Measurements from ENCODE around the gene LYRM1.
"Not testable (repeated sequence)": the region's sequence is repeated elsewhere in the genome, so short reads cannot be mapped to it uniquely, and the experiment has no call there.

Gene LYRM1

GRCh38 chr16:20940871-20941635 lies 40.5 kb downstream of the LYRM1 start:
- no peak for DNase-seq

- DNase-seq: no peak
Measured at GRCh38 chr16:20941636-20941926, 41.0 kb downstream of the LYRM1 start.

GRCh38 chr16:20942256-20942655 lies 41.7 kb downstream of the LYRM1 start:
- DNase-seq: no peak

GRCh38 chr16:20944861-20945574 lies 44.4 kb downstream of the LYRM1 start:
- DNase-seq: peak in 1 of 6 experiments; percentile 2

- not testable (repeated sequence) for DNase-seq
Measured at GRCh38 chr16:20945575-20945875, 45.0 kb downstream of the LYRM1 start.

- no peak for DNase-seq
Measured at GRCh38 chr16:20946015-20946629, 45.6 kb downstream of the LYRM1 start.

- DNase-seq: no peak
Measured at GRCh38 chr16:20948444-20948843, 47.9 kb downstream of the LYRM1 start.

- no peak for DNase-seq
Measured at GRCh38 chr16:20949660-20950059, 49.1 kb downstream of the LYRM1 start.

GRCh38 chr16:20950294-20950693 lies 49.7 kb downstream of the LYRM1 start:
- DNase-seq: no peak

- DNase-seq: no peak
Measured at GRCh38 chr16:20952139-20952920, 51.8 kb downstream of the LYRM1 start.

GRCh38 chr16:20954574-20954973 lies 54.0 kb downstream of the LYRM1 start:
- no peak for DNase-seq

GRCh38 chr16:20956319-20956718 lies 55.7 kb downstream of the LYRM1 start:
- DNase-seq: no peak

GRCh38 chr16:20957153-20957552 lies 56.6 kb downstream of the LYRM1 start:
- no peak for DNase-seq

- no peak for DNase-seq
Measured at GRCh38 chr16:20960899-20961298, 60.3 kb downstream of the LYRM1 start.

GRCh38 chr16:20968765-20969164 lies 68.2 kb downstream of the LYRM1 start:
- DNase-seq: no peak

GRCh38 chr16:20969386-20969785 lies 68.8 kb downstream of the LYRM1 start:
- DNase-seq: no peak

GRCh38 chr16:20971401-20971800 lies 70.8 kb downstream of the LYRM1 start:
- no peak for DNase-seq

- DNase-seq: not testable (repeated sequence)
Measured at GRCh38 chr16:20973201-20973600, 72.6 kb downstream of the LYRM1 start.
